Measurements from ENCODE around the gene CDC42BPA.

The CDC42BPA gene

DNA sequence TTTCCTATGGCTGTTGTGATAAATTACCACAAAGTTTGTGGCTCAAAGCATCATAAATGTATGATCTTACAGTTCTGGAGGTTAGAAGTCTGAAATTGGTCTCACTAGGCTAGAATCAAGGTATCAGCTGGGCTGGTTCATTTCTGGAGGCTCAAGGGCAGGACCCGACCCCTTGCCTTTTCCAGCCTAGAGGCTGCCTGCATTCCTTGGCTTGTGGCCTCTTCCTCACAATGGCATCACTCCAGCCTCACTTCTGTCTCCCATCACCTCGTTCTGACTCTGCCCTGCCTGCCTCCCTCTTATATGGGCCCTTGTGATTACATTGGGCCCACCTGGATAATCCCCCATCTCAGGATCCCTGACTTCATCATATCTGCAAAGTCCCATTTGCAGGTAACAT lies 370.2 kb downstream of the CDC42BPA start:
- TF ChIP-seq, protein P1, sequence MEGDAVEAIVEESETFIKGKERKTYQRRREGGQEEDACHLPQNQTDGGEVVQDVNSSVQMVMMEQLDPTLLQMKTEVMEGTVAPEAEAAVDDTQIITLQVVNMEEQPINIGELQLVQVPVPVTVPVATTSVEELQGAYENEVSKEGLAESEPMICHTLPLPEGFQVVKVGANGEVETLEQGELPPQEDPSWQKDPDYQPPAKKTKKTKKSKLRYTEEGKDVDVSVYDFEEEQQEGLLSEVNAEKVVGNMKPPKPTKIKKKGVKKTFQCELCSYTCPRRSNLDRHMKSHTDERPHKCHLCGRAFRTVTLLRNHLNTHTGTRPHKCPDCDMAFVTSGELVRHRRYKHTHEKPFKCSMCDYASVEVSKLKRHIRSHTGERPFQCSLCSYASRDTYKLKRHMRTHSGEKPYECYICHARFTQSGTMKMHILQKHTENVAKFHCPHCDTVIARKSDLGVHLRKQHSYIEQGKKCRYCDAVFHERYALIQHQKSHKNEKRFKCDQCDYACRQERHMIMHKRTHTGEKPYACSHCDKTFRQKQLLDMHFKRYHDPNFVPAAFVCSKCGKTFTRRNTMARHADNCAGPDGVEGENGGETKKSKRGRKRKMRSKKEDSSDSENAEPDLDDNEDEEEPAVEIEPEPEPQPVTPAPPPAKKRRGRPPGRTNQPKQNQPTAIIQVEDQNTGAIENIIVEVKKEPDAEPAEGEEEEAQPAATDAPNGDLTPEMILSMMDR (IDR thresholded peaks at IDR 0.05; ENCODE audit: insufficient read depth, missing control alignments) = no peak
- no peak for FAIRE-seq
- DNase-seq (ENCODE audit: insufficient read length, low spot score) = no peak

DNA sequence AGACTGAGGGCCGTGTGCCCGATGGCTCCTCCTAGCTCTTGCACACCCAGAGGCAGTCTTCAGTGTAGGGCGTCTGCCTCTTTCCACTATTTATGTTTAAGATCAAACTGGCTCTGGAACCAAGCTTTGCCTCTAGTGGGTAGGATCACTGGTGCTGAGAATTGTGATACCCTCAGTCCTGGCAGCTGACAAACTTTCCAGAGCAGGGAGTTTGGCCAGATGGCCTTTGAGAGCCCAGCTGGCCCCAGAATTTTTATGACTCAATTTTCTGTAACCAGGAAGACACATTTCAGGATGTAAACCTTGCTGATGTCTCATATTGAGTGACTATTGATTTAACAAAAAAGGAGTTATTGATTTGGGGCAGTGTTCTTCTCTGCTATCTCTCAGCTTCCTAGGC lies 371.5 kb downstream of the CDC42BPA start:
- FAIRE-seq (no peak), DNase-seq (ENCODE audit: insufficient read length, low spot score) (no peak)
- TF ChIP-seq, protein P1 (IDR thresholded peaks at IDR 0.05; ENCODE audit: insufficient read depth, missing control alignments) = no peak

DNA sequence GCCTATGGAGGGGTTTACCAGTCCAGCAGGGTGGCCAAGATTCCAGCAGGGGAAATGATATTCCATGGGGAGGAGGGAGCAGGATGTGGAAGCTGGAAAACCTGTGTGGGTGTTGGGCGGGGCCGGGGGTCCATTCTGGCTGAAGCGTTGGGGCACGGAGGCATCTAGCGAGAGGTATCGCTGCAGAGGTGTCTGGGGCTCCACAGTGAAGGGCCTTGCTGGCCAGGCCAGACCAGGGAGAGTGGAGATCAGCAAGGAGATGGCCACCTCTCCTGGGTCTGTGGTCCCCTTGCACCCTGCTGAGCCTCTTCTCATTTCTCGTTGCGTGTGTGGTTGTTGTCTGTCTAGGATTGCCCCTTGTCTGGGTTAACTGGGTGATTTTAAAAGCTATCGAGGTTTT lies 372.0 kb downstream of the CDC42BPA start:
- DNase-seq (ENCODE audit: insufficient read length, low spot score) = no peak
- TF ChIP-seq, protein P1 (IDR thresholded peaks at IDR 0.05; ENCODE audit: insufficient read depth, missing control alignments) = no peak
- FAIRE-seq = no peak

DNA sequence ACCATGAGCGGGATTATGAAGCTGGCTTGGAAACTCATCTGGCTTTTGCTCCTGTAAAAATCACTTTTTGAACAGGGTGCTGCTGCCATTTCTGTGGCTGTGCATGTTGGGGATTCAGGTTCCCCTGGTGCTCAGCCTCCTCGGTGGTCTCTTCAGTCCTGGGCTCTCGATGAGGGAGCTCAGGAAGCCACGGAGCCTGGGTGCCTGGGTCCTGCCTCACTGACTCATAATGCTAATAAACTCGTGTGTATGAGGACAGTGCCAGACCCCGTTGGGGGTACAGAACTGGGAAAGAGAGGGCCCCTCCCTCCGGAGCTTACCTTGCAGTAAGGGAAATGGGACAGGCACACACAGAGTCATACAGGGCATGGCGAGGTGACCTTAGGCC lies 372.4 kb downstream of the CDC42BPA start:
- TF ChIP-seq, protein P1 (IDR thresholded peaks at IDR 0.05; ENCODE audit: insufficient read depth, missing control alignments) = no peak
- DNase-seq (ENCODE audit: insufficient read length, low spot score) (no peak), FAIRE-seq (no peak)

DNA sequence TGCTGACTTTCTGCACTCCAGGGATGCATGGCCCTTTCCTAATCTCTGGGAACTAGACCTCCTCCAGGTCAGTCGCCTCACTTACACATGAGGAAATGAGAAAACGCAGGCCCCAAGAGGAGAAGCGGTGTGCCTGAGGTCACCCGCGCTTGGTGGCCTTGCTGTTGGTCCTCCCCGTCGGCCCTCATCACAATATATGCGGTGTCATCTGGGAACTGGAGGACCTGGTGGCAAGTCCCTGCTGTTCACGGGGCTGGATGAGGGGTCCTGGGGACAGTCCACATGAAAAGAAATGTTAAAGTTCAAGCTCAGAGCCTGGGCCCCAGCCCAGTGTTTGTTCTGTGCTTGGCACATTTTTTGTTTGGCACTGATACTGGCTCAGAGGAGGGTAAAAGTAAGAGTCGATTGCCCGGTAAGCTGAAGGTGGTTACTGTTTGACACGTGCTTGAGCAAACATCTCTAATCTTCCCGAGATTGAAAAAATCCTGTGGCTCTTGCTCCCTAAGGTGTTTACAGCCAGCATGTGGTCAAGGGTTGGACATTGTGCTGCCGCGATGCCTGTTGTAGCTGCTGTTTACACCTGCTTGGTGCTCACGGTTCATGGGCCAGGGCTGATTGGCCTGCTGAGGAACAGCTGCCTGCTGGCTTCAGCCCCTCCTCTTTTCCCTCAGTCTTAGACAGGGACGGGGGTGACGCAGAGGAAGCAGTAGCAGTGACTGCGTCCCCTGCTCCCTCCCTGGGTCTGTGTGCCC lies 373.0 kb downstream of the CDC42BPA start:
- no peak for FAIRE-seq
- TF ChIP-seq, protein P1 (IDR thresholded peaks at IDR 0.05; ENCODE audit: insufficient read depth, missing control alignments) = no peak
- DNase-seq (ENCODE audit: insufficient read length, low spot score) = no peak

DNA sequence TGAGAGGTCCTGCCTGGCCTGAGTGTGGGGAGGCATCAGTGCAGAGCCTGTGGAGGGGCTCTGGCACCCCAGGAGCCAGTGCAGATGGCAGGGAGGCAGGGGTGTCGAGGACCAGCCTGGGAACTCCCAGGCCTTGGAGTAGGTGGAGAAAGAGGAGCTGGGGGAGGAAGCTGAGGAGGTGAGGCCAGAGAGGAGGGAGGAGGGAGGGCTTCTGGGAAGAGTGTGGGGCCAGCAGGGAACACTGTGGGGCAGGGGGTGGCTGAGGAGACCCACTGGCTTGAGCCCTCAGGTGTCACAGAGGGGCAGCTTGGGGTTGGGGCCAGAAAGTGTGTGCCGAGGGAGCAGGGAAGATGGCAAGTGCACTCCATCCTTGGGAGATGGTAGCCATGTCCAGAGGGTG lies 374.4 kb downstream of the CDC42BPA start:
- DNase-seq (ENCODE audit: insufficient read length, low spot score) (no peak), FAIRE-seq (no peak)
- TF ChIP-seq, protein P1 (IDR thresholded peaks at IDR 0.05; ENCODE audit: insufficient read depth, missing control alignments) = no peak

DNA sequence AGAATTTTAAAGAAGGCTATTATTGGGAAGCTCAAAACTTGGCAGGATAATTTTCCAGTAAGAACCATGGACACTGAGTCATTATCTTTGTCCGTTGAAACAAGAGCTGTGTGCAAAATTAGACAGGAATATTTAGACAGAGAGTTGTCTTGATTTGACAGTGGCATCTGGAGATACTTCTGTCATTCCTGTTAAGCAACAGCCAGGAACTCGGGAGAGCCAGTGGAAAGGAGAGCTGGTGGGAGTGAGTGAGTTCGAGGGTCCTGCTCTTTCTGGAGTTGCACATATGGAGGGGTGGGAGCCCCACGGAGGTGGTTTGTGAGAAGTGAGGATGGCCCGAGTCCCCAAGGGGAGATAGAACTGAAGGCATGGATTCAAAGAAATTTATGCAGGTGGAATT lies 375.1 kb downstream of the CDC42BPA start:
- no peak for FAIRE-seq
- DNase-seq (ENCODE audit: insufficient read length, low spot score) = no peak
- TF ChIP-seq, protein P1 (IDR thresholded peaks at IDR 0.05; ENCODE audit: insufficient read depth, missing control alignments) = no peak
